ENCODE measurements around the gene MXI1.
"Not testable (repeated sequence)": the region's sequence is repeated elsewhere in the genome, so short reads cannot be mapped to it uniquely, and the experiment has no call there.

- TF ChIP-seq CTCF (IDR thresholded peaks at IDR 0.05; ENCODE audit: low read depth, low read length, missing input control); MAX (IDR thresholded peaks at IDR 0.05); GABPA (IDR thresholded peaks at IDR 0.05 in 1 of 2, conservative IDR thresholded peaks at IDR 0.05 in 1 of 2); REST (IDR thresholded peaks at IDR 0.05); YY1 (IDR thresholded peaks at IDR 0.05); JUND (IDR thresholded peaks at IDR 0.05); SP1 (IDR thresholded peaks at IDR 0.05); RXRA (IDR thresholded peaks at IDR 0.05); RAD21 (IDR thresholded peaks at IDR 0.05): not testable (repeated sequence)
These were observed 42.1 kb downstream of the MXI1 start for GRCh38 chr10:110249489-110249888.
